Calu3 (cell line): ENCODE measurements around the gene SRP72. TPM values are rescaled to one million over a fixed set of nuclear protein-coding genes. Genes with fewer than 3 reads are reported as not detected.

Source experiments
- BruUV-seq: library from RNA; stranded (reverse); fragments of 400-500 nt; replicated peaks from 2 replicates; lab custom pipeline; 2021; lab: Mats Ljungman, UMichigan
- CTCF ChIA-PET: fragments of 300-600 bp; sonication (Branson Sonifier 250); formaldehyde crosslinking; loops from one replicate; lab custom pipeline; 2022; ENCODE audit warnings: antibody characterized with exemption; lab: Charles Lee
- DNase-seq: peaks from one replicate; pipeline ENCODE4 v3.0.0; 2022
- H3K27ac Mint-ChIP-seq: one replicate; pipeline ENCODE4 v1.8.0; 2022; ENCODE audit warnings: mixed read lengths; ENCODE audit not compliant: unreplicated experiment
- H3K27me3 Mint-ChIP-seq: one replicate; pipeline ENCODE4 v1.8.0; 2022; ENCODE audit warnings: mixed read lengths; ENCODE audit not compliant: unreplicated experiment
- H3K36me3 Mint-ChIP-seq: one replicate; pipeline ENCODE4 v1.8.0; 2022; ENCODE audit warnings: mild to moderate bottlenecking, moderate library complexity, mixed read lengths; ENCODE audit not compliant: insufficient read depth, unreplicated experiment
- H3K4me1 Mint-ChIP-seq: one replicate; pipeline ENCODE4 v1.8.0; 2022; ENCODE audit warnings: mild to moderate bottlenecking, low read depth, mixed read lengths; ENCODE audit not compliant: unreplicated experiment
- H3K4me3 Mint-ChIP-seq: one replicate; pipeline ENCODE4 v1.8.0; 2022; ENCODE audit warnings: mild to moderate bottlenecking, low read depth, moderate library complexity, mixed read lengths; ENCODE audit not compliant: unreplicated experiment
- H3K9me3 Mint-ChIP-seq: one replicate; pipeline ENCODE4 v1.8.0; 2022; ENCODE audit warnings: low read depth, mixed read lengths; ENCODE audit not compliant: unreplicated experiment
- CTCF ChIP-seq: fragments of 200-600 bp; IDR thresholded peaks from one replicate; pipeline ENCODE4 v1.8.0; 2022; ENCODE audit warnings: antibody characterized with exemption; ENCODE audit not compliant: unreplicated experiment
- intact Hi-C: fragments of 100-400 bp; cut with micrococcal nuclease; formaldehyde crosslinking; loops from one replicate; pipeline ENCODE4 v1.10.0; 2022; ENCODE audit not compliant: unreplicated experiment
- total RNA-seq: library from RNA; stranded (reverse); gene quantifications from 2 replicates; pipeline ENCODE4 v1.2.3, GENCODE V29; 2022

SRP72 gene
- total RNA-seq, 1 experiment from 2014 or later = 78.0 TPM

DNA sequence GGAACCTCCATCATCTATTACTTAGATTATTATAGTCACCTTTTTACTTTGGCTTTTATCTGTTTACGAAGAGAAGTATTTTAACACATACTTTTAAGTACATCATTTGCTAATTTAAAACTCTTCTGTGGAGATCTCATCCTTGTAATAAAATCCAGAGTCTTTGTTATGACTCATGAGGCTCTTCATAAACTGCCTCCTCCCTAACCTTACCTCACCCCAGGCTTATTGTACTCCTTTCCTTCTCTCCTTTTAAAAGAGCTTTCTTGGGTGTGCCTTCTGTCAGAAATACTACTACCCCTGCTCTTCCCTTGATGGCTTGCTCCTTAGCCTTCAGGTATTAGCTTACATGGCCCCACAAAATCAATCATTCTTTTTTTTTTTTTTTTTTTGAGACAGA lies 44.7 kb downstream of the SRP72 start:
- no TSS peak for BruUV-seq
- no peaks in the 10 kb centered on the region for H3K9me3 Mint-ChIP-seq
- H3K27me3 Mint-ChIP-seq = no peaks in the 10 kb centered on the region
- TF ChIP-seq CTCF = no peak
- intact Hi-C loops = no loop called here
- no peak overlapping the region for H3K27ac Mint-ChIP-seq
- H3K4me1 Mint-ChIP-seq = no peaks in the 10 kb centered on the region
- CTCF ChIA-PET = no interaction called here
- no peak overlapping the region for H3K4me3 Mint-ChIP-seq
- H3K36me3 Mint-ChIP-seq = no peaks in the 10 kb centered on the region
- DNase-seq = no peak

DNA sequence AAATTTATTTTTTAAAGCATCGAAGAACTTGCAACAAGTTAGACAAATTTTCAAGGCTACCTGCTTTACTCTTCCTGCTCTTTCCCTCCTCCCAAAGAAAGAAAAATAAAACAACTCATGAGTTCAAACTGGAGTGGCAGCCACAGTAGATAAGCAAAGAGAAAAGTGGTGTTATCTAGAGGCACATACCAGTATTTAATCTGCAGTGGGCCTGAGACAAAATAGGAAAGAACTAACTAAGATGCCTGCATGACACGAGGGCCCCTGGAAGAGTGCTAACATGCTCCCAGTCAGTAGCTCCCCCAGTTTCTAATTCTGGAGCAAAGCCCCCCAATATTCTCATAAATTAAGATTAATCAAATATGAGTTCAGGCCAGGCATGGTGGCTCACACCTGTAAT lies 46.1 kb downstream of the SRP72 start:
- CTCF ChIA-PET = no interaction called here
- DNase-seq = no peak
- no TSS peak for BruUV-seq
- H3K4me1 Mint-ChIP-seq = no peaks in the 10 kb centered on the region
- H3K9me3 Mint-ChIP-seq = no peaks in the 10 kb centered on the region
- no peak for TF ChIP-seq CTCF
- intact Hi-C loops = no loop called here
- no peaks in the 10 kb centered on the region for H3K27me3 Mint-ChIP-seq
- no peaks in the 10 kb centered on the region for H3K36me3 Mint-ChIP-seq
- H3K4me3 Mint-ChIP-seq = no peak overlapping the region
- no peak overlapping the region for H3K27ac Mint-ChIP-seq

GRCh38 chr4:56530269-56531148 lies 63.1 kb downstream of the SRP72 start:
- CTCF ChIA-PET = interaction anchor here (0.6 to 0.7 kb wide), 2 partner anchors 51 to 481 kb away, joined by 4 to 5 read pairs; no protein-coding TSS in a partner anchor
- H3K27me3 Mint-ChIP-seq = peaks cover 14% of the 10 kb centered on the region
- no peak for TF ChIP-seq CTCF
- H3K9me3 Mint-ChIP-seq = no peaks in the 10 kb centered on the region
- H3K36me3 Mint-ChIP-seq = no peaks in the 10 kb centered on the region
- peak; percentile 57 for DNase-seq
- BruUV-seq = no TSS peak
- H3K4me3 Mint-ChIP-seq = no peak overlapping the region
- no peaks in the 10 kb centered on the region for H3K4me1 Mint-ChIP-seq
- intact Hi-C loops = no loop called here
- H3K27ac Mint-ChIP-seq = no peak overlapping the region

DNA sequence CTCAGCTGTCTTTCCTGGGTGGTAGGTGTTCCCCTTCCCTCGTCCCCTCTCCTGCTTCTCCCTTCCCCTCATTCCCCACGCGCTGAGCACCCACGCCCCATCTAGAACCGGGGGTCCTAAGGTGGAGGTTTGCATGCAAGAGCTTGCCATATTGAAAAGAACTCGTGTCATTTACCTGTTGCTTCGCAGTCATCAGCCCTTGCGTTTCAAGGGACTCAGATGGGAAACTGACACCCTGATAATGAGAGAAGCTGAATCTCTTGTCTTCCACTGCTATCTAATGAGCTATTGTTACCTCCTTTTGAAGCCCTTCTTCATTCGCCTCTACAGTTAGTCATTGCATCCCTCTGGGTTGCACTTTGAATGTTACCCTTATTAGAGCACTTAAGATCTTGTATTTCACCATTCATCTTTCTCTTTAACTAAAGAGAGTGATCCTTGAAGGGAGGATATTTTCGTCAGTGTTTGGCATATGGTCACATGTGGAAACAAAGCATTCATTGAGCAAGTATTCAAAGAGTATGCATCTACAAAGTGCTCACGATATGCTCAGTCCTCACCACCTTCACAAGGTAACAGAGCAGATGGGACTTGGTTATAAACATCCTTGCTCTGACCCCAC lies 63.8 kb downstream of the SRP72 start:
- TF ChIP-seq CTCF = no peak
- no peak overlapping the region for H3K27ac Mint-ChIP-seq
- H3K36me3 Mint-ChIP-seq = no peaks in the 10 kb centered on the region
- CTCF ChIA-PET = interaction anchor here (0.6 to 0.7 kb wide), 2 partner anchors 52 to 482 kb away, joined by 4 to 5 read pairs; no protein-coding TSS in a partner anchor
- no peak for DNase-seq
- BruUV-seq = no TSS peak
- H3K27me3 Mint-ChIP-seq = peaks cover 14% of the 10 kb centered on the region
- no peaks in the 10 kb centered on the region for H3K4me1 Mint-ChIP-seq
- intact Hi-C loops = no loop called here
- no peak overlapping the region for H3K4me3 Mint-ChIP-seq
- no peaks in the 10 kb centered on the region for H3K9me3 Mint-ChIP-seq
